GM19463 (cell line): ENCODE measurements around the gene PDE7B.

Experiments
- ATAC-seq: cut with Tn5 transposase; IDR thresholded peaks from one replicate; pipeline ENCODE4 v1.9.1; 2021; ENCODE audit warnings: mild to moderate bottlenecking, moderate library complexity; ENCODE audit not compliant: unreplicated experiment

Gene PDE7B

GRCh38 chr6:136022224-136022874 lies 170.8 kb downstream of the PDE7B start:
- ATAC-seq: no peak

GRCh38 chr6:136024711-136025110 lies 173.2 kb downstream of the PDE7B start:
- no peak for ATAC-seq

GRCh38 chr6:136025736-136026135 lies 174.2 kb downstream of the PDE7B start:
- ATAC-seq: no peak

- no peak for ATAC-seq
Measured at GRCh38 chr6:136030131-136030530, 178.6 kb downstream of the PDE7B start.

- no peak for ATAC-seq
Measured at GRCh38 chr6:136031982-136032381, 180.5 kb downstream of the PDE7B start.

GRCh38 chr6:136033416-136033815 lies 181.9 kb downstream of the PDE7B start:
- ATAC-seq: no peak

- no peak for ATAC-seq
Measured at GRCh38 chr6:136034422-136034821, 182.9 kb downstream of the PDE7B start.

- no peak for ATAC-seq
Measured at GRCh38 chr6:136035378-136036070, 184.0 kb downstream of the PDE7B start.

- no peak for ATAC-seq
Measured at GRCh38 chr6:136036071-136036380, 184.5 kb downstream of the PDE7B start.

GRCh38 chr6:136036601-136037000 lies 185.1 kb downstream of the PDE7B start:
- no peak for ATAC-seq

- peak; percentile 65 for ATAC-seq
Measured at GRCh38 chr6:136037242-136037875, 185.9 kb downstream of the PDE7B start.

- no peak for ATAC-seq
Measured at GRCh38 chr6:136037876-136038460, 186.5 kb downstream of the PDE7B start.

- ATAC-seq: no peak
Measured at GRCh38 chr6:136038531-136038930, 187.0 kb downstream of the PDE7B start.

- ATAC-seq: no peak
Measured at GRCh38 chr6:136039185-136039584, 187.7 kb downstream of the PDE7B start.

- no peak for ATAC-seq
Measured at GRCh38 chr6:136050475-136050874, 199.0 kb downstream of the PDE7B start.

GRCh38 chr6:136051140-136051775 lies 199.8 kb downstream of the PDE7B start:
- no peak for ATAC-seq

GRCh38 chr6:136052031-136052430 lies 200.5 kb downstream of the PDE7B start:
- ATAC-seq: no peak

GRCh38 chr6:136058852-136059251 lies 207.4 kb downstream of the PDE7B start:
- ATAC-seq: no peak

GRCh38 chr6:136059308-136059707 lies 207.8 kb downstream of the PDE7B start:
- ATAC-seq: no peak

- no peak for ATAC-seq
Measured at GRCh38 chr6:136060052-136060451, 208.6 kb downstream of the PDE7B start.

- ATAC-seq: no peak
Measured at GRCh38 chr6:136060759-136061158, 209.3 kb downstream of the PDE7B start.
